ENCODE measurements around the gene GNPDA2.
"Not testable (repeated sequence)": the region's sequence is repeated elsewhere in the genome, so short reads cannot be mapped to it uniquely, and the experiment has no call there.

The GNPDA2 gene

DNA sequence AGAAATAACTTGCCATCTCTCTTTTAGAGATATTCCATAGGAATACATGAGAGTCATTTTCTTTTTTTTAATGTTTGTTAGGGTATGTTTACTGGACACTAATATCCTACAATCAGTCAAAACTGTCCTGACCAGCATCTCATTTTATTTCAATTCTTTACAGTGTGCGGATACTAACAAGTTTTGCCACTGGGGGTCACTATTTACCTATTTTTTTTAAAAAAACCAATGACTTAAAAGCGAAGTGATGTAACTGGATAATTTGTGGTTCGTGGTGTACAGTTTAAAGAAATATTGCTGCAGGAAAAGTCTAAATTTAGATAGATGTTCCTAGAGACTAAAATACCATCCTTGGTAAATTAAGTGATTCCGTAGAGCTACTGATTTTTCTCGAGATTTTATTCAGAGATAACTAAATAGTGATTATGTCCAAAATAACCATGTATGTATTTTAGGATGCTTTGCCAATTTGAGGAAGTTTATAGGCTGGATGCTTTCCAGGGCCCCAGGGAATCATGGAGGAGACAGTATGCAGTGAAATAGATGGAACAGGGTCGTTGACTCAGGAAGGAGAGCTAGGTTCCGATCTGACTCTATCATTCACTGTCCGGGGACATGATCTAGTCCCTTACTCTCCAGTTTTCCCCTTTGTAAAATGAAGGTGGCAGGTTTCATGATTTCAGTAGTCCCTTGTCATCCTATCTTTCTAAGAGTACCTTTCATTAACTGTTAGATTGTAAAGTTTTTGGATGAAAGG is 34.0 kb upstream of the GNPDA2 start:
- Histone ChIP-seq H2AK5ac (ENCODE audit: low read length) (no peak overlapping the region), H3K9ac (ENCODE audit: low read length) (no peak overlapping the region), H3K27me3 (ENCODE audit: insufficient read depth, low read length, poor library complexity) (no peaks in the 10 kb centered on the region), H3K4me2 (ENCODE audit: low read length) (no peak overlapping the region), H4K8ac (ENCODE audit: low read depth, low read length) (no peak overlapping the region), H2BK5ac (ENCODE audit: low read length) (no peak overlapping the region), H3K79me2 (ENCODE audit: control insufficient read depth, insufficient read depth, low read length) (no peaks in the 10 kb centered on the region), H3K4ac (ENCODE audit: low read depth, low read length) (no peak overlapping the region), H3K27ac (ENCODE audit: low read depth, low read length) (no peak overlapping the region), H3K23ac (ENCODE audit: low read length) (no peak overlapping the region), H3K4me1 (ENCODE audit: control insufficient read depth, low read depth, low read length) (no peaks in the 10 kb centered on the region), H4K5ac (ENCODE audit: low read length) (no peak overlapping the region), H3K18ac (ENCODE audit: low read length) (no peak overlapping the region), H2BK15ac (replicated peaks; ENCODE audit: low read depth) (no peak overlapping the region), H3K4me3 (ENCODE audit: low read length) (no peak overlapping the region), H3K79me1 (ENCODE audit: low read length) (no peaks in the 10 kb centered on the region), H3K56ac (ENCODE audit: low read length) (no peak overlapping the region), H2BK120ac (ENCODE audit: low read depth, low read length) (no peak overlapping the region), H3K36me3 (ENCODE audit: control insufficient read depth, insufficient read depth, low read length) (no peaks in the 10 kb centered on the region)
- no CpG with 5 or more reads among the region's 8 CpGs for WGBS (ENCODE audit: extremely low coverage, insufficient coverage, low lambda C conversion rate)
- DNase-seq, result peak; percentile 22

DNA sequence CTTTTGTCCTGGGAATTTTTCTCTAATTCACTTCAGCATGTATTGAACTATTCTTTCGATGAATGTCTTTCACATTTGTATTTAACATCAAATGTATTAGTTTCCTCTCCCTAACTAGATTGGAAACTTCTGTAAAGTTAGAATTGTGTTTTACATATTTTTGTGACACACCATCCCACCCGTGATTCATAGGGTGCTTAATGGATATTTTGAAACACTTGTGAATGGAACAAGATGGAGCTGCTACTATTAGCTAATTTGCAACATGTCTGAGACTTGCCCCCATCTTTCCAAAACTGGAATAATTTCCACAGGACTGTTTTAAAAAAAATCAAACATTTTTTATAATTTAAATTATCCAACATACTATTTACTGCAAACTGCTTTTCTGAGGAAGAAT is 30.2 kb upstream of the GNPDA2 start:
- WGBS (ENCODE audit: extremely low coverage, insufficient coverage, low lambda C conversion rate), result no CpG with 5 or more reads among the region's 2 CpGs
- Histone ChIP-seq H3K79me1 (ENCODE audit: low read length) (no peaks in the 10 kb centered on the region), H3K18ac (ENCODE audit: low read length) (no peak overlapping the region), H4K5ac (ENCODE audit: low read length) (no peak overlapping the region), H2BK120ac (ENCODE audit: low read depth, low read length) (no peak overlapping the region), H2AK5ac (ENCODE audit: low read length) (no peak overlapping the region), H3K4me1 (ENCODE audit: control insufficient read depth, low read depth, low read length) (no peaks in the 10 kb centered on the region), H3K27me3 (ENCODE audit: insufficient read depth, low read length, poor library complexity) (no peaks in the 10 kb centered on the region), H3K4ac (ENCODE audit: low read depth, low read length) (no peak overlapping the region), H3K27ac (ENCODE audit: low read depth, low read length) (no peak overlapping the region), H3K79me2 (ENCODE audit: control insufficient read depth, insufficient read depth, low read length) (no peaks in the 10 kb centered on the region), H4K8ac (ENCODE audit: low read depth, low read length) (no peak overlapping the region), H3K36me3 (ENCODE audit: control insufficient read depth, insufficient read depth, low read length) (no peaks in the 10 kb centered on the region), H3K4me3 (ENCODE audit: low read length) (no peak overlapping the region), H3K56ac (ENCODE audit: low read length) (no peak overlapping the region), H3K4me2 (ENCODE audit: low read length) (no peak overlapping the region), H2BK15ac (replicated peaks; ENCODE audit: low read depth) (no peak overlapping the region), H3K9ac (ENCODE audit: low read length) (no peak overlapping the region), H3K23ac (ENCODE audit: low read length) (no peak overlapping the region), H2BK5ac (ENCODE audit: low read length) (no peak overlapping the region)
- DNase-seq, result no peak

DNA sequence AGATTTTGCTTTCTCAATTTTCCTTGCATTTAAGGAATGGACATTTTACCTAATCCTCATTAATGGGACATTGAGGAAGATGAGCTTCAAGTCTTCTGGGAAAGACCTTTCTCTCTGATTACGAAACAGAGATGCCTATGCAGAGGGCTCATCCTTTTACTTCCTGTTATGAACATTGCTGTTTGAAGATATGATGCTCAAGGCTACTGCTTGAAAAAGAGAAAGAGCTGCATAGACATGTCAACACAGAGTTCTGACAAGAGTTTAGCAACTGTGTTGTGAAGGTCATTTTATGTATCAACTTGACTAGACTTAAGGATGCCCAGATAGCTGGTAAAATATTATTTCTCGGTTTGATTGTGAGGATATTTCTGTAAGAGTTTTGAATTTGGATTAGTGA is 13.8 kb upstream of the GNPDA2 start:
- Histone ChIP-seq H3K4me1 (ENCODE audit: control insufficient read depth, low read depth, low read length) (no peaks in the 10 kb centered on the region), H3K79me1 (ENCODE audit: low read length) (no peaks in the 10 kb centered on the region), H3K18ac (ENCODE audit: low read length) (no peak overlapping the region), H2BK5ac (ENCODE audit: low read length) (no peak overlapping the region), H2BK15ac (replicated peaks; ENCODE audit: low read depth) (no peak overlapping the region), H4K8ac (ENCODE audit: low read depth, low read length) (no peak overlapping the region), H3K79me2 (ENCODE audit: control insufficient read depth, insufficient read depth, low read length) (no peaks in the 10 kb centered on the region), H3K36me3 (ENCODE audit: control insufficient read depth, insufficient read depth, low read length) (no peaks in the 10 kb centered on the region), H2AK5ac (ENCODE audit: low read length) (no peak overlapping the region), H3K27me3 (ENCODE audit: insufficient read depth, low read length, poor library complexity) (no peaks in the 10 kb centered on the region), H3K27ac (ENCODE audit: low read depth, low read length) (no peak overlapping the region), H3K4ac (ENCODE audit: low read depth, low read length) (no peak overlapping the region), H3K4me3 (ENCODE audit: low read length) (no peak overlapping the region), H3K23ac (ENCODE audit: low read length) (no peak overlapping the region), H4K5ac (ENCODE audit: low read length) (no peak overlapping the region), H3K4me2 (ENCODE audit: low read length) (no peak overlapping the region), H3K9ac (ENCODE audit: low read length) (no peak overlapping the region), H2BK120ac (ENCODE audit: low read depth, low read length) (no peak overlapping the region), H3K56ac (ENCODE audit: low read length) (no peak overlapping the region)
- no CpG with 5 or more reads among the region's 2 CpGs for WGBS (ENCODE audit: extremely low coverage, insufficient coverage, low lambda C conversion rate)
- no peak for DNase-seq

DNA sequence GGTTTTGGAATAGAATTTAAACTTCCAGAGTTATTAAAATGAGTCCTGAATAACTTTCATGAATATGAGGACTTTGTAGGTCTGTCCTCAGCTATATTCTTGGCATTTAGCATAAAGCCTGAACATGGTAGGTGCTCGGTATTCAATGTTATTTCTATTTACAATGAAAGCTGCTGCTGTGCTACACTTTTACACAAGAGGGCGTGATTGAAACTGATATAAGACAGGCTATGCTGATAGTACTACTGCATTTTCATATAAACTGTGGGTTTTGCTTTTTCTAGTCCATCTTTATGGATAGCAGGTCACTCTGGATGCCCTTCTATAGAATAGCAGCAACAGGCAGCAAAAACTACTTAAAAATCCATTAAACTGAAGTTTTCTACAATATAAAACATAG is 12.3 kb upstream of the GNPDA2 start:
- H3K23ac ChIP-seq (ENCODE audit: low read length), result no peak overlapping the region
- no peak overlapping the region for H2BK5ac ChIP-seq (ENCODE audit: low read length)
- no peaks in the 10 kb centered on the region for H3K4me1 ChIP-seq (ENCODE audit: control insufficient read depth, low read depth, low read length)
- no peak overlapping the region for H4K8ac ChIP-seq (ENCODE audit: low read depth, low read length)
- no peaks in the 10 kb centered on the region for H3K36me3 ChIP-seq (ENCODE audit: control insufficient read depth, insufficient read depth, low read length)
- no peak overlapping the region for H3K56ac ChIP-seq (ENCODE audit: low read length)
- H3K27ac ChIP-seq (ENCODE audit: low read depth, low read length), result no peak overlapping the region
- peak; percentile 6 for DNase-seq
- H3K79me2 ChIP-seq (ENCODE audit: control insufficient read depth, insufficient read depth, low read length), result no peaks in the 10 kb centered on the region
- H3K9ac ChIP-seq (ENCODE audit: low read length), result no peak overlapping the region
- no peak overlapping the region for H2BK15ac ChIP-seq (replicated peaks; ENCODE audit: low read depth)
- H3K27me3 ChIP-seq (ENCODE audit: insufficient read depth, low read length, poor library complexity), result no peaks in the 10 kb centered on the region
- no peak overlapping the region for H3K4me3 ChIP-seq (ENCODE audit: low read length)
- no peak overlapping the region for H2BK120ac ChIP-seq (ENCODE audit: low read depth, low read length)
- H4K5ac ChIP-seq (ENCODE audit: low read length), result no peak overlapping the region
- no peaks in the 10 kb centered on the region for H3K79me1 ChIP-seq (ENCODE audit: low read length)
- no peak overlapping the region for H2AK5ac ChIP-seq (ENCODE audit: low read length)
- no CpG with 5 or more reads among the region's 2 CpGs for WGBS (ENCODE audit: extremely low coverage, insufficient coverage, low lambda C conversion rate)
- no peak overlapping the region for H3K4ac ChIP-seq (ENCODE audit: low read depth, low read length)
- no peak overlapping the region for H3K18ac ChIP-seq (ENCODE audit: low read length)
- H3K4me2 ChIP-seq (ENCODE audit: low read length), result no peak overlapping the region

DNA sequence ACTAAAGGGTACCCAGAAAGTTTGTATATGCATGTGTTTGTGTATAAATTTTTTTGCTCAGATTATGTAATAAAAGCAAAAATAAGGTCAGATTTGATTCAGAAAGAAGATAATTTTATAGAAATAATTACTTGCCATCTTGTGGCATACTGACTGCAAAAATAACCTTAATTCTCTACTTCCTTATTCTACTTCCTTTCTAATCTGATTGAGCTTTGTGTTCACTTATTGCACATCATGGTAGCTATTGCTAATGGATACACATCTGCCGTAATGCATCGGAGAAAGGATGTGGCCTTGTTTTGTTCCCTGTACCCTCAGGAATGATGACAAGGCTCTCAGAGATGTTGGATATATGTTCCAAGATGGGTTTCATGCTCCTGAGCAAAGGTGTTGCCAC is 10.5 kb upstream of the GNPDA2 start:
- H3K9ac ChIP-seq (ENCODE audit: low read length), result no peak overlapping the region
- H3K27ac ChIP-seq (ENCODE audit: low read depth, low read length), result no peak overlapping the region
- no peak overlapping the region for H4K5ac ChIP-seq (ENCODE audit: low read length)
- WGBS (ENCODE audit: extremely low coverage, insufficient coverage, low lambda C conversion rate), result no CpG with 5 or more reads among the region's 2 CpGs
- no peaks in the 10 kb centered on the region for H3K27me3 ChIP-seq (ENCODE audit: insufficient read depth, low read length, poor library complexity)
- H3K4me3 ChIP-seq (ENCODE audit: low read length), result no peak overlapping the region
- no peak overlapping the region for H3K18ac ChIP-seq (ENCODE audit: low read length)
- H3K4ac ChIP-seq (ENCODE audit: low read depth, low read length), result no peak overlapping the region
- no peaks in the 10 kb centered on the region for H3K79me1 ChIP-seq (ENCODE audit: low read length)
- no peak for DNase-seq
- H3K4me1 ChIP-seq (ENCODE audit: control insufficient read depth, low read depth, low read length), result no peaks in the 10 kb centered on the region
- no peak overlapping the region for H2BK15ac ChIP-seq (replicated peaks; ENCODE audit: low read depth)
- no peak overlapping the region for H3K23ac ChIP-seq (ENCODE audit: low read length)
- no peak overlapping the region for H2BK120ac ChIP-seq (ENCODE audit: low read depth, low read length)
- H3K4me2 ChIP-seq (ENCODE audit: low read length), result no peak overlapping the region
- H3K56ac ChIP-seq (ENCODE audit: low read length), result no peak overlapping the region
- H3K36me3 ChIP-seq (ENCODE audit: control insufficient read depth, insufficient read depth, low read length), result no peaks in the 10 kb centered on the region
- H2BK5ac ChIP-seq (ENCODE audit: low read length), result no peak overlapping the region
- no peak overlapping the region for H4K8ac ChIP-seq (ENCODE audit: low read depth, low read length)
- H2AK5ac ChIP-seq (ENCODE audit: low read length), result no peak overlapping the region
- H3K79me2 ChIP-seq (ENCODE audit: control insufficient read depth, insufficient read depth, low read length), result no peaks in the 10 kb centered on the region

DNA sequence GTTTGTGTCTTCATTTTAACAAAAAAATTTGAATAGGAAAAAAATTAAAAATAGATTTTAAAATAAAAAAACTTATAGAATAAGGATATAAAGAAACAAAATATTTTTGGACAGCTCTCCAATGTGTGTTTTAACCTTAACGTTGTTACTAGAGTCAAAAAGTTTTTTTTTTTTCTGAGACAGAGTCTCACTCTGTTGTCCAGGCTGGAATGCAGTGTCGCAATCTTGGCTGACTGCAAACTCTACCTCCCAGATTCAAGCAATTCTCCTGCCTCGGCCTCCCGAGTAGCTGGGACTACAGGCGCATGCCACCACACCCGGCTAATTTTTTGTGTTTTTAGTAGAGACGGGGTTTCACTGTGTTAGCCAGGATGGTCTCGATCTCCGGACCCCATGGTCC is 2.3 kb upstream of the GNPDA2 start:
- H2BK15ac ChIP-seq (replicated peaks; ENCODE audit: low read depth); H3K36me3 ChIP-seq (ENCODE audit: control insufficient read depth, insufficient read depth, low read length); H3K4me2 ChIP-seq (ENCODE audit: low read length); H3K79me1 ChIP-seq (ENCODE audit: low read length); H3K23ac ChIP-seq (ENCODE audit: low read length); DNase-seq; H2BK120ac ChIP-seq (ENCODE audit: low read depth, low read length); H3K9ac ChIP-seq (ENCODE audit: low read length); H2BK5ac ChIP-seq (ENCODE audit: low read length); H3K18ac ChIP-seq (ENCODE audit: low read length); H3K27ac ChIP-seq (ENCODE audit: low read depth, low read length); H4K5ac ChIP-seq (ENCODE audit: low read length); H3K56ac ChIP-seq (ENCODE audit: low read length); H3K27me3 ChIP-seq (ENCODE audit: insufficient read depth, low read length, poor library complexity); H3K4me3 ChIP-seq (ENCODE audit: low read length); H3K79me2 ChIP-seq (ENCODE audit: control insufficient read depth, insufficient read depth, low read length); H3K4ac ChIP-seq (ENCODE audit: low read depth, low read length); H3K4me1 ChIP-seq (ENCODE audit: control insufficient read depth, low read depth, low read length); H2AK5ac ChIP-seq (ENCODE audit: low read length); H4K8ac ChIP-seq (ENCODE audit: low read depth, low read length): not testable (repeated sequence)
- WGBS (ENCODE audit: extremely low coverage, insufficient coverage, low lambda C conversion rate), result no CpG with 5 or more reads among the region's 9 CpGs

All from mesendoderm (in vitro differentiated cells).